HCT116 (cell line): ENCODE results near the gene MAPK1IP1L. TPM values are rescaled to one million over a fixed set of nuclear protein-coding genes. Genes with fewer than 3 reads are reported as not detected.
"Not testable (repeated sequence)": the region's sequence is repeated elsewhere in the genome, so short reads cannot be mapped to it uniquely, and the experiment has no call there.

Experiments used
- ATAC-seq: fragments of 200-7000 bp; cut with Tn5 transposase; 2 replicates; pipeline ENCODE4 v1.9.1; 2020; ENCODE audit warnings: mild to moderate bottlenecking, moderate library complexity
- BruUV-seq: library from RNA; stranded (reverse); fragments of 400-500 nt; replicated peaks from 2 replicates; lab custom pipeline; 2021; lab: Mats Ljungman, UMichigan
- CTCF ChIA-PET: fragments of 300-600 bp; sonication (Branson Sonifier 250); formaldehyde crosslinking; loops from one replicate; lab custom pipeline; 2021; ENCODE audit warnings: antibody characterized with exemption; lab: Charles Lee
- POLR2A ChIA-PET: fragments of 300-600, 350-600 bp; sonication (Branson Sonifier 250); formaldehyde crosslinking; loops from one replicate; lab custom pipeline; 2021; ENCODE audit warnings: antibody characterized with exemption; lab: Charles Lee
- RAD21 ChIA-PET, 2 experiments: fragments of 300-600 bp; sonication (Branson Sonifier 250); formaldehyde crosslinking; loops; one replicate each; lab custom pipeline; 2023; ENCODE audit warnings: low total read pairs in 2 of 2; ENCODE audit not compliant: uncharacterized antibody in 2 of 2, unreplicated experiment in 2 of 2, low non-redundant PET in 1 of 2; lab: Charles Lee
- DNase-seq: peaks from one replicate; pipeline ENCODE4 v3.0.0-alpha.2; 2010; ENCODE audit warnings: low read depth, low spot score
- H2AFZ ChIP-seq: fragments of 200-600 bp; shearing (Covaris generic), sonication (generic); 2 replicates; pipeline ENCODE4 v1.6.1; 2017; ENCODE audit warnings: low read depth, mixed run types, mixed read lengths, antibody characterized with exemption, low read length; ENCODE audit not compliant: poor library complexity, severe bottlenecking
- H3K27ac ChIP-seq: 2 replicates; pipeline ENCODE4 v1.5.1; 2012; ENCODE audit warnings: low read depth, low read length
- H3K27me3 ChIP-seq: fragments of 200-600 bp; sonication (generic); 2 replicates; pipeline ENCODE4 v1.6.1; 2016; ENCODE audit warnings: mixed run types, low read length, mixed read lengths; ENCODE audit not compliant: insufficient read depth
- H3K36me3 ChIP-seq, 2 experiments: fragments of 200-500 bp in 1 of 2; fragments of 200-600 bp in 1 of 2; sonication (Bioruptor generic) in 1 of 2; sonication (generic) in 1 of 2; 2 replicates each; pipeline versions ENCODE4 v1.5.1 to v1.6.1; 2014 to 2016; ENCODE audit warnings: low read length in 2 of 2, inconsistent platforms in 1 of 2, mixed read lengths in 1 of 2, mixed run types in 1 of 2; ENCODE audit not compliant: insufficient read depth in 2 of 2, control insufficient read depth in 1 of 2
- H3K4me1 ChIP-seq, 2 experiments: fragments of 200-600 bp in 1 of 2; sonication (generic) in 1 of 2; 2 replicates each; pipeline versions ENCODE4 v1.5.1 to v1.6.1; 2012 to 2017; ENCODE audit warnings: low read length in 2 of 2, inconsistent platforms in 1 of 2, mild to moderate bottlenecking in 1 of 2, mixed read lengths in 1 of 2, mixed run types in 1 of 2, moderate library complexity in 1 of 2; ENCODE audit not compliant: insufficient read depth in 2 of 2, control insufficient read depth in 1 of 2
- H3K4me2 ChIP-seq: fragments of 200-600 bp; sonication (generic); 2 replicates; pipeline ENCODE4 v1.6.1; 2017; ENCODE audit warnings: mixed run types, low read length, mixed read lengths
- H3K4me3 ChIP-seq, 2 experiments: fragments of 200-600 bp in 1 of 2; sonication (generic) in 1 of 2; replicated peaks in 1 of 2; 2 replicates each; pipeline ENCODE4 v1.5.1; 2011 to 2016; ENCODE audit warnings: low read length in 2 of 2, control low read depth in 1 of 2, low read depth in 1 of 2, mild to moderate bottlenecking in 1 of 2, mixed read lengths in 1 of 2, mixed run types in 1 of 2
- H3K79me2 ChIP-seq: fragments of 200-600 bp; sonication (generic); 2 replicates; pipeline ENCODE4 v1.6.1; 2017; ENCODE audit warnings: mild to moderate bottlenecking, mixed run types, low read length, moderate library complexity, mixed read lengths; ENCODE audit not compliant: insufficient read depth
- H3K9ac ChIP-seq: fragments of 200-600 bp; sonication (generic); 2 replicates; pipeline ENCODE4 v1.6.1; 2016; ENCODE audit warnings: low read length, mixed read lengths
- H3K9me2 ChIP-seq: fragments of 200-600 bp; sonication (generic), shearing (Covaris generic); 2 replicates; pipeline ENCODE4 v1.6.1; 2017; ENCODE audit warnings: mixed run types, mild to moderate bottlenecking, moderate library complexity; ENCODE audit not compliant: insufficient read depth
- H3K9me3 ChIP-seq, 2 experiments: fragments of 200-500 bp in 1 of 2; fragments of 200-600 bp in 1 of 2; sonication (Bioruptor generic) in 1 of 2; sonication (generic) in 1 of 2; 2 replicates each; pipeline ENCODE4 v1.6.1; 2014 to 2017; ENCODE audit warnings: low read length in 2 of 2, mixed read lengths in 2 of 2, inconsistent platforms in 1 of 2, low read depth in 1 of 2, mild to moderate bottlenecking in 1 of 2, mixed run types in 1 of 2, moderate library complexity in 1 of 2; ENCODE audit not compliant: control insufficient read depth in 1 of 2, insufficient read depth in 1 of 2
- H4K20me1 ChIP-seq: fragments of 200-600 bp; sonication (generic), shearing (Covaris generic); 2 replicates; pipeline ENCODE4 v1.6.1; 2017; ENCODE audit warnings: mixed run types, mild to moderate bottlenecking, moderate library complexity; ENCODE audit not compliant: insufficient read depth
- EGR1 ChIP-seq: IDR thresholded peaks from 2 replicates; pipeline ENCODE4 v1.6.1; 2012; ENCODE audit warnings: low read depth
- EZH2phosphoT487 ChIP-seq: fragments of 200-600 bp; IDR thresholded peaks from 2 replicates; pipeline ENCODE4 v1.6.1; 2018; ENCODE audit warnings: antibody characterized with exemption, borderline replicate concordance
- REST ChIP-seq: IDR thresholded peaks from 2 replicates; pipeline ENCODE4 v1.6.1; 2012; ENCODE audit warnings: low read depth
- ZFX ChIP-seq: fragments of 450-650 bp; IDR thresholded peaks from 2 replicates; pipeline ENCODE4 v1.6.1; 2017
- intact Hi-C: fragments of 100-400 bp; cut with micrococcal nuclease; formaldehyde crosslinking; loops from 2 replicates; pipeline ENCODE4 v1.10.0; 2022
- total RNA-seq: library from RNA; stranded (reverse); gene quantifications from one replicate; pipeline ENCODE4 v1.2.1, GENCODE V29; 2021; ENCODE audit not compliant: unreplicated experiment

MAPK1IP1L gene
- total RNA-seq, 1 experiment from 2014 or later = 101 TPM

GRCh38 chr14:55077170-55078151, 26.0 kb downstream of the MAPK1IP1L start (continued):
- TF ChIP-seq REST (no peak), ZFX (0 out of 2 replicates have a peak, but pooled peaks have one; percentile 22), EZH2phosphoT487 (no peak), EGR1 (no peak)

- H3K27me3 ChIP-seq, H3K9ac ChIP-seq, H3K4me3 ChIP-seq, H3K9me2 ChIP-seq, H3K27ac ChIP-seq, DNase-seq, H3K36me3 ChIP-seq, H2AFZ ChIP-seq, RAD21 ChIA-PET, H3K79me2 ChIP-seq, H3K9me3 ChIP-seq, BruUV-seq, H4K20me1 ChIP-seq, H3K4me2 ChIP-seq, ATAC-seq, CTCF ChIA-PET: not testable (repeated sequence)
- peaks cover 14 to 36% of the 10 kb centered on the region in 2 experiments for H3K4me1 ChIP-seq
- POLR2A ChIA-PET = interaction anchor here (1.3 kb wide), 1 partner anchor 23 kb away, joined by 4 read pairs; no protein-coding TSS in a partner anchor
- intact Hi-C loops = loop anchor here (10.0 kb wide), 1 partner anchor 275 kb away; no protein-coding TSS in a partner anchor
Measured at GRCh38 chr14:55079961-55080360, 28.5 kb downstream of the MAPK1IP1L start.
